T-cell (primary cell): Measurements from ENCODE around the gene SNRPD2. TPM values are rescaled to one million over a fixed set of nuclear protein-coding genes. Genes with fewer than 3 reads are reported as not detected.

ENCODE experiments used
- ATAC-seq, 4 experiments: fragments of 200-7000 bp in 3 of 4; fragments of 150-1000 bp in 1 of 4; cut with Tn5 transposase; replicated peaks in 1 of 4; 1 replicate in 3 of 4; 2 replicates in 1 of 4; pipeline ENCODE4 v1.10.0; 2021; ENCODE audit warnings: moderate library complexity in 3 of 4, mild to moderate bottlenecking in 2 of 4, moderate number of reproducible peaks in 1 of 4
- CTCF ChIA-PET, 2 donors: fragments of 300-600 bp; sonication (Branson Sonifier 250); formaldehyde crosslinking; loops; one replicate each; lab custom pipeline; 2022; ENCODE audit warnings: antibody characterized with exemption in 2 of 2; lab: Charles Lee
- POLR2A ChIA-PET, 2 donors: fragments of 300-600 bp; sonication (Branson Sonifier 250); formaldehyde crosslinking; loops; one replicate each; lab custom pipeline; 2022; ENCODE audit warnings: antibody characterized with exemption in 2 of 2; lab: Charles Lee
- DNase-seq, 35 experiments: peaks; one replicate each; pipeline versions ENCODE4 v3.0.0 to v3.0.0-alpha.2; 2013 to 2023
- H3K27ac ChIP-seq: one replicate; pipeline ENCODE4 v1.5.1; 2013; ENCODE audit warnings: low read length
- H3K27me3 ChIP-seq, 2 experiments: replicated peaks in 1 of 2; 1 replicate in 1 of 2; 2 replicates in 1 of 2; pipeline versions ENCODE4 v1.6.1 to v1.7.0; 2013; ENCODE audit warnings: low read length in 1 of 2, mixed read lengths in 1 of 2; ENCODE audit not compliant: control insufficient read depth in 2 of 2, insufficient read depth in 2 of 2; ENCODE audit errors: extremely low read depth in 1 of 2
- H3K36me3 ChIP-seq, 2 donors: 1 replicate in 1 of 2; 2 replicates in 1 of 2; pipeline versions ENCODE4 v1.6.1 to v1.7.0; 2013; ENCODE audit warnings: low read length in 1 of 2; ENCODE audit not compliant: control insufficient read depth in 2 of 2, insufficient read depth in 1 of 2; ENCODE audit errors: extremely low read depth in 1 of 2
- H3K4me1 ChIP-seq, 2 experiments: 1 replicate in 1 of 2; 2 replicates in 1 of 2; pipeline versions ENCODE4 v1.6.1 to v1.7.0; 2013; ENCODE audit warnings: low read length in 2 of 2, mixed read lengths in 1 of 2; ENCODE audit not compliant: insufficient read depth in 2 of 2, control insufficient read depth in 1 of 2; ENCODE audit errors: extremely low read depth in 1 of 2
- H3K4me3 ChIP-seq, 2 donors: 1 replicate in 1 of 2; 2 replicates in 1 of 2; pipeline versions ENCODE4 v1.5.1 to v1.7.0; 2013; ENCODE audit warnings: mild to moderate bottlenecking in 2 of 2, low read length in 1 of 2, moderate library complexity in 1 of 2; ENCODE audit not compliant: control insufficient read depth in 1 of 2; ENCODE audit errors: extremely low read depth in 1 of 2
- H3K9me3 ChIP-seq: 2 replicates; pipeline ENCODE4 v1.7.0; 2013
- H3K27ac Mint-ChIP-seq, 2 donors: one replicate each; pipeline ENCODE4 v1.8.0; 2020 to 2021; ENCODE audit warnings: mild to moderate bottlenecking in 2 of 2, mixed read lengths in 2 of 2
- H3K27me3 Mint-ChIP-seq, 2 donors: one replicate each; pipeline ENCODE4 v1.8.0; 2021 to 2022; ENCODE audit warnings: mixed read lengths in 2 of 2
- H3K36me3 Mint-ChIP-seq: one replicate; pipeline ENCODE4 v1.8.0; 2021; ENCODE audit warnings: mixed read lengths
- H3K4me1 Mint-ChIP-seq, 3 donors: one replicate each; pipeline ENCODE4 v1.8.0; 2020 to 2022; ENCODE audit warnings: mixed read lengths in 3 of 3, mild to moderate bottlenecking in 1 of 3
- H3K4me3 Mint-ChIP-seq, 3 donors: one replicate each; pipeline ENCODE4 v1.8.0; 2020 to 2022; ENCODE audit warnings: mild to moderate bottlenecking in 3 of 3, mixed read lengths in 3 of 3, moderate library complexity in 3 of 3
- H3K9me3 Mint-ChIP-seq, 3 donors: one replicate each; pipeline ENCODE4 v1.8.0; 2020 to 2022; ENCODE audit warnings: mixed read lengths in 3 of 3
- WGBS: methylation state at CpG from one replicate; pipeline ENCODE4 v1.1.5; 2013; ENCODE audit warnings: missing lambda C conversion rate; ENCODE audit not compliant: insufficient coverage; 5-methylcytosine and 5-hydroxymethylcytosine counted together
- total RNA-seq, 35 experiments: library from RNA in 6 of 35; stranded (reverse) in 6 of 35; fragments of 120-200 nt in 1 of 35; gene quantifications; one replicate each; pipeline versions ENCODE4 v1.2.1 to v1.2.4 and lab custom pipeline; 2013 to 2026

The SNRPD2 gene
- total RNA-seq, 5 donors from 2014 or later (not counting 1 experiment from before 2014, with no cell fraction given) = 375 to 450 (median 395) TPM

- H3K36me3 Mint-ChIP-seq = no peaks in the 10 kb centered on the region
Measured at GRCh38 chr19:45643927-45644771, 47.6 kb downstream of the SNRPD2 start.

GRCh38 chr19:45643024-45643926 lies 48.5 kb downstream of the SNRPD2 start:
- H3K27ac ChIP-seq = peak overlapping the region; percentile 95
- peaks cover 9 to 72% of the 10 kb centered on the region in 2 experiments for H3K4me1 ChIP-seq
- peaks cover 46 to 54% (median 51%) of the 10 kb centered on the region in 3 donors for H3K4me1 Mint-ChIP-seq

More at GRCh38 chr19:45643927-45644771, 47.6 kb downstream of the SNRPD2 start:
- H3K27me3 Mint-ChIP-seq = peaks cover 0 to 4% of the 10 kb centered on the region in 2 donors
- no peak overlapping the region for H3K4me3 ChIP-seq
- peaks cover 9 to 64% of the 10 kb centered on the region in 2 experiments for H3K4me1 ChIP-seq
- peak overlapping the region in 1 of 3 donors; percentile 34 for H3K4me3 Mint-ChIP-seq
- WGBS = 56% methylated on average over 8 of the region's 14 CpGs
- H3K27ac Mint-ChIP-seq = peak overlapping the region in 1 of 2 donors; percentile 19
- CTCF ChIA-PET = interaction anchor here (0.7 to 1.6 kb wide), 4 partner anchors 38 to 205 kb away, joined by 3 to 5 read pairs (median 4); no protein-coding TSS in a partner anchor
- H3K9me3 Mint-ChIP-seq = no peaks in the 10 kb centered on the region
- peaks cover 39 to 46% (median 45%) of the 10 kb centered on the region in 3 donors for H3K4me1 Mint-ChIP-seq
- H3K27me3 ChIP-seq = peaks cover 0 to 3% of the 10 kb centered on the region in 2 experiments
- H3K9me3 ChIP-seq = no peaks in the 10 kb centered on the region
- no peak overlapping the region for H3K27ac ChIP-seq
- H3K36me3 ChIP-seq = no peaks in the 10 kb centered on the region
- ATAC-seq (no peak), DNase-seq (peak in 1 of 35 experiments; percentile 18)
- POLR2A ChIA-PET = no interaction called here

GRCh38 chr19:45641274-45642105 lies 50.3 kb downstream of the SNRPD2 start:
- WGBS = under 1% methylated on average over 29 of the region's 40 CpGs
- peak in 3 of 4 experiments; percentile 10 to 35 (median 21) for ATAC-seq

More at GRCh38 chr19:45643024-45643926, 48.5 kb downstream of the SNRPD2 start:
- ATAC-seq (peak; percentile 25 to 56 (median 33)), DNase-seq (peak; percentile 71 to 93 (median 85))
- Mint-ChIP-seq H3K4me3 (peak overlapping the region; percentile 63 to 95 (median 69)), H3K36me3 (no peaks in the 10 kb centered on the region), H3K27me3 (peaks cover 0 to 4% of the 10 kb centered on the region in 2 donors), H3K9me3 (no peaks in the 10 kb centered on the region), H3K27ac (peak overlapping the region; percentile 74 to 88)
- H3K9me3 ChIP-seq = no peaks in the 10 kb centered on the region
- H3K4me3 ChIP-seq = peak overlapping the region; percentile 52 to 59
- ChIA-PET CTCF (interaction anchor here (0.7 to 1.6 kb wide), 9 partner anchors 33 to 473 kb away, joined by 3 to 5 read pairs (median 3); no protein-coding TSS in a partner anchor), POLR2A (interaction anchor here in 1 of 2 donors (0.5 kb wide), 1 partner anchor 92 kb away, joined by 3 read pairs; no protein-coding TSS in a partner anchor)
- WGBS = 18% methylated on average over 31 of the region's 39 CpGs
- peaks cover 0 to 3% of the 10 kb centered on the region in 2 experiments for H3K27me3 ChIP-seq
- no peaks in the 10 kb centered on the region for H3K36me3 ChIP-seq

GRCh38 chr19:45640849-45641273 lies 50.9 kb downstream of the SNRPD2 start:
- H3K4me1 ChIP-seq = peaks cover 9 to 69% of the 10 kb centered on the region in 2 experiments

More at GRCh38 chr19:45641274-45642105, 50.3 kb downstream of the SNRPD2 start:
- Histone ChIP-seq H3K27ac (peak overlapping the region; percentile 95), H3K4me1 (peaks cover 9 to 76% of the 10 kb centered on the region in 2 experiments), H3K9me3 (no peaks in the 10 kb centered on the region), H3K4me3 (peak overlapping the region; percentile 52 to 59), H3K27me3 (peaks cover 0 to 3% of the 10 kb centered on the region in 2 experiments), H3K36me3 (no peaks in the 10 kb centered on the region)
- peaks cover 0 to 4% of the 10 kb centered on the region in 2 donors for H3K27me3 Mint-ChIP-seq
- H3K4me1 Mint-ChIP-seq = peaks cover 49 to 55% (median 52%) of the 10 kb centered on the region in 3 donors
- H3K27ac Mint-ChIP-seq = peak overlapping the region; percentile 91 to 93
- no peaks in the 10 kb centered on the region for H3K9me3 Mint-ChIP-seq
- H3K4me3 Mint-ChIP-seq = peak overlapping the region; percentile 82 to 95 (median 83)
- H3K36me3 Mint-ChIP-seq = peaks cover 2% of the 10 kb centered on the region
- ChIA-PET POLR2A (interaction anchor here (0.8 to 1.0 kb wide), 2 partner anchors 70 to 173 kb away, joined by 3 to 4 read pairs; partner anchors contain the start of gene FOSB (in 1 of the 2)), CTCF (interaction anchor here in 1 of 2 donors (0.6 to 1.8 kb wide), 11 partner anchors 10 to 163 kb away, joined by 3 to 6 read pairs (median 4); partner anchors contain the start of genes QPCTL and SNRPD2)
- DNase-seq = peak; percentile 10 to 74 (median 44)

More at GRCh38 chr19:45640849-45641273, 50.9 kb downstream of the SNRPD2 start:
- Histone ChIP-seq H3K4me3 (peak overlapping the region in 1 of 2 donors; percentile 59), H3K9me3 (no peaks in the 10 kb centered on the region), H3K27ac (peak overlapping the region; percentile 95), H3K27me3 (peaks cover 0 to under 1% of the 10 kb centered on the region in 2 experiments), H3K36me3 (no peaks in the 10 kb centered on the region)
- Mint-ChIP-seq H3K36me3 (peaks cover 6% of the 10 kb centered on the region), H3K4me1 (peaks cover 43 to 49% (median 46%) of the 10 kb centered on the region in 3 donors), H3K27ac (peak overlapping the region; percentile 91 to 93), H3K9me3 (no peaks in the 10 kb centered on the region), H3K4me3 (peak overlapping the region; percentile 82 to 95 (median 83)), H3K27me3 (no peaks in the 10 kb centered on the region)
- CTCF ChIA-PET = interaction anchor here (0.6 to 1.8 kb wide), 3 partner anchors 37 to 464 kb away, joined by 3 to 6 read pairs (median 5); no protein-coding TSS in a partner anchor
- WGBS = 58% methylated on average over 17 of the region's 17 CpGs
- DNase-seq (peak in 14 of 35 experiments; percentile 4 to 46 (median 18)), ATAC-seq (no peak)
- POLR2A ChIA-PET = no interaction called here
